C4-2B (cell line): Measurements from ENCODE around the gene KRT7.

ENCODE experiments used
- H3K27ac ChIP-seq: fragments of 450-650 bp; 2 replicates; pipeline ENCODE4 v1.5.1; 2017
- CTCF ChIP-seq: fragments of 450-650 bp; conservative IDR thresholded peaks from 2 replicates; pipeline ENCODE4 v1.5.1; 2017; ENCODE audit warnings: mild to moderate bottlenecking
- ZFX ChIP-seq: fragments of 450-650 bp; IDR thresholded peaks from 2 replicates; pipeline ENCODE4 v1.6.1; 2017

The KRT7 gene

GRCh38 chr12:52232203-52232673 lies 805 bp upstream of the KRT7 start:
- peak overlapping the region; percentile 34 for H3K27ac ChIP-seq
- no peak for TF ChIP-seq ZFX
- no peak for TF ChIP-seq CTCF

GRCh38 chr12:52233462-52234207 lies 592 bp downstream of the KRT7 start:
- no peak for TF ChIP-seq ZFX
- no peak for TF ChIP-seq CTCF
- no peak overlapping the region for H3K27ac ChIP-seq

- TF ChIP-seq CTCF = no peak
- TF ChIP-seq ZFX = no peak
Measured at GRCh38 chr12:52234223-52234810, 1.3 kb downstream of the KRT7 start.

GRCh38 chr12:52235001-52235764 lies 2.1 kb downstream of the KRT7 start:
- no peak overlapping the region for H3K27ac ChIP-seq
- no peak for TF ChIP-seq ZFX
- TF ChIP-seq CTCF = no peak

More at GRCh38 chr12:52234223-52234810, 1.3 kb downstream of the KRT7 start:
- H3K27ac ChIP-seq = no peak overlapping the region

- H3K27ac ChIP-seq = no peak overlapping the region
- TF ChIP-seq ZFX = no peak
- TF ChIP-seq CTCF = no peak
Measured at GRCh38 chr12:52235822-52236361, 2.8 kb downstream of the KRT7 start.

- TF ChIP-seq CTCF (no peak), ZFX (no peak)
- H3K27ac ChIP-seq = no peak overlapping the region
Measured at GRCh38 chr12:52236386-52237050, 3.5 kb downstream of the KRT7 start.
